VCaP (cell line): ENCODE measurements around the gene TRIO.
A peak's percentile ranks its signal among the peaks of the same experiment; 100 is the strongest.

Experiments
- H3K27ac ChIP-seq: fragments of 450-650 bp; 2 replicates; pipeline ENCODE4 v1.5.1; 2017
- CTCF ChIP-seq: fragments of 450-650 bp; conservative IDR thresholded peaks from 2 replicates; pipeline ENCODE4 v1.5.1; 2017; ENCODE audit warnings: mild to moderate bottlenecking, moderate library complexity

TRIO gene

GRCh38 chr5:14225173-14225834, 82.2 kb downstream of the TRIO start:
- TF ChIP-seq CTCF = no peak
- no peak overlapping the region for H3K27ac ChIP-seq

GRCh38 chr5:14226149-14226548, 83.0 kb downstream of the TRIO start:
- no peak for TF ChIP-seq CTCF

GRCh38 chr5:14226554-14226953, 83.4 kb downstream of the TRIO start:
- H3K27ac ChIP-seq = peak overlapping the region; percentile 66; the same call in 1 of the 2 replicates
- TF ChIP-seq CTCF = no peak

More at GRCh38 chr5:14226149-14226548, 83.0 kb downstream of the TRIO start:
- 0 out of 2 replicates have a peak overlapping the region, but pooled peaks have one; percentile 66 for H3K27ac ChIP-seq

- TF ChIP-seq CTCF = no peak
- peak overlapping the region; percentile 66 for H3K27ac ChIP-seq
Observed at GRCh38 chr5:14226992-14227391, 83.8 kb downstream of the TRIO start.

GRCh38 chr5:14227513-14227912, 84.4 kb downstream of the TRIO start:
- H3K27ac ChIP-seq = peak overlapping the region; percentile 66
- TF ChIP-seq CTCF = no peak

GRCh38 chr5:14228219-14228618, 85.1 kb downstream of the TRIO start:
- H3K27ac ChIP-seq = peak overlapping the region; percentile 66
- TF ChIP-seq CTCF = no peak

- H3K27ac ChIP-seq = peak overlapping the region; percentile 66; the same call in 1 of the 2 replicates
- no peak for TF ChIP-seq CTCF
Observed at GRCh38 chr5:14229181-14229580, 86.0 kb downstream of the TRIO start.
